HG02610 (cell line): ENCODE measurements around the gene CENPM.

ENCODE experiments used
- ATAC-seq: cut with Tn5 transposase; IDR thresholded peaks from one replicate; pipeline ENCODE4 v1.9.1; 2021; ENCODE audit warnings: mild to moderate bottlenecking, moderate library complexity; ENCODE audit not compliant: unreplicated experiment

The CENPM gene, protein sequence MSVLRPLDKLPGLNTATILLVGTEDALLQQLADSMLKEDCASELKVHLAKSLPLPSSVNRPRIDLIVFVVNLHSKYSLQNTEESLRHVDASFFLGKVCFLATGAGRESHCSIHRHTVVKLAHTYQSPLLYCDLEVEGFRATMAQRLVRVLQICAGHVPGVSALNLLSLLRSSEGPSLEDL

GRCh38 chr22:41946629-41947423 lies at the start of gene CENPM:
CENPM (minus strand) TSS chr22:41947152; CDS start chr22:41947076, 76 bp downstream.
- ATAC-seq, result peak; percentile 80

DNA sequence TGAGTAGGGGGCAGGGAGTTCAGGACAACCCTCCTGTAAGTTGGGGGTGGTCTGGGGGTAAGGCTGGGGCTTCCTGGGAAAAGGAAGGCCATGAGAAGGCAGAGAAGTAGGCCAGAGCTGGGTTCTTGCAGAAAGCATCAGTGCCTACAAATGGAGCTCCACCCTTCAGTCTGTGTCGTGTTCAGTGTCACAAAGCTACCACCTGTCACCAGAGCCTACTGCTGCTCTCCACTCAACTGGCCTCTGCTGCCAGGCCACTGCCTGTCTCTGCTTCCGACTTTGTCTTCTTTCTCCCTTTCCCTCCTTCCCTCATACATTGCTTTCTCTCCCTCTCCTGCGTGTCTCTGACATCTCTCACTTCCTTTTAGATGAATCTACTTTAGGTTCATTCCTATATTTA lies 48.3 kb upstream of the CENPM start:
- no peak for ATAC-seq

DNA sequence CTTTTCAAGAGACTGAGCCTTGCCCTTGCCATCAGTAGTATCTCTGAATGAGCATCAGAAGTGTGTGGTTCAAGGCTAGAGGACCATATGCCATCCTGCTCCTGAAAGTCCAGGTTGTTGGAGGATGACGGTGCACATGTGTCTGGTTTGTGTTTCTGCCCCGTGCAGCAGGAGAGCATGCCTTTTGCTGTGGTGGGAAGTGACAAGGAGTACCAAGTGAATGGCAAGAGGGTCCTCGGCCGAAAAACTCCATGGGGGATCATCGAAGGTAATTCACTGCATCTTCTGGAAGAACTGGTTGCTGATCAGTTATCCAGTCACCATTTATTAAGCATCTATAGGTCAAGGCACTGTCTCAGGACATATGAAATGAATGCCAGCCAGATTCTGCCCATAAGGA lies 45.5 kb upstream of the CENPM start:
- no peak for ATAC-seq

DNA sequence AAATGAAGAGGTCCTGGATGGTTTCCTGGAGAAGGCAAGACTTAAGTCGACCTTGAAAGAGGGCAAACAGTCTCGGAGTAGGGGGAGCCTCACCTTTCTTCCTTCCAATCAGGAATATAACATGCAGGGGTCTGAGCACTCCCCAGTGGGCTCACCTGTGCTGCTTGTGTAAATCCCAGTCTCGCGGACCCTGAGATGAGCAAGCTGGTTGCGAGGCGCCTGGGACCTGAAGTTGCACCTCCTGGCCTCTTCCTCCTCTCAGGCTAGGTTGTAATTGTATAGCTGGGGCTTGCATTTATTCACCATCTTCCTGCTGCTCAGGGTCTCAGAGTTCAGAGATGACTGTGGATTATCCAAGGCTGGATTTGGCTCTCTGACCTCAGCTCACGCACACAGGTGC lies 44.2 kb upstream of the CENPM start:
- no peak for ATAC-seq

- ATAC-seq, result no peak
Observed at GRCh38 chr22:41989246-41989645, 42.3 kb upstream of the CENPM start.

DNA sequence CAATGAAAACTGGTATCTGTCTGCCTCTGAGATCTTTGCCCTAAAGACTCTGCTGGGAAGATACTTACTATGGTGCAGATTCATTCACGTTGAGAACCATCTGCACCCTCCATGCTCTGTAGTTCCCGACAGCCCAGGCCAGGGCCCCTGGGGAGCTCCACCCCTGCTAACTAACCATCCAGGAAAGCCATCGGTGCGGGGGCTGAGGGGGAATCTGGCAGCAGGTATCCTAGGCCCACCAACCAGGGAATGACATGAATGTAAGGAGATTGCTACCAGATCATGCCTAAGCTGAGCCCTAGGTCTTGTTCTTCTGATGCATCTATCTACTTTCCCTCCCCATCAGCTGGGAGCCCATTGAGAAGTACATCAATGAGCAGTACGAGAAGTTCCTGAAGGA lies 40.3 kb upstream of the CENPM start:
- ATAC-seq, result no peak

GRCh38 chr22:41983513-41984405 lies 36.8 kb upstream of the CENPM start:
- no peak for ATAC-seq

DNA sequence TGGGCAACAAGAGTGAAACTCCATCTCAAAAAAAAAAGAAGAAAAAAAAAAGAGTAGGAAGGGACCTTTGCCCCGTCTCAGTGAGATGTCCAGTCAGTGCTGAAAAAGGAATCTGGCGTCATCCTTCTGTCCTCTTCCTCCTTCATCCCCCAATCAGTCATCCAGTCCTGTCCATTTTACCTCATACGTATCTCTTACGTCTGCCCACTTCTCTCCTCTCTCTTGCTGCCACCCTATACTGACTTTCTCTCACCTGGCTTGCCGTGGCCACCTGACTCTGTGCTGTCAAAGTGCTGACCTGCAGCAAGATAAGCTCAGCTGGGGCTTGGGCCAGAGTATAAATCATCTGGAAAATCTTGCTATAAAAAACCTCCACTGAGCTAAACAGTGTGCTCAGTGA lies 35.9 kb upstream of the CENPM start:
- no peak for ATAC-seq

DNA sequence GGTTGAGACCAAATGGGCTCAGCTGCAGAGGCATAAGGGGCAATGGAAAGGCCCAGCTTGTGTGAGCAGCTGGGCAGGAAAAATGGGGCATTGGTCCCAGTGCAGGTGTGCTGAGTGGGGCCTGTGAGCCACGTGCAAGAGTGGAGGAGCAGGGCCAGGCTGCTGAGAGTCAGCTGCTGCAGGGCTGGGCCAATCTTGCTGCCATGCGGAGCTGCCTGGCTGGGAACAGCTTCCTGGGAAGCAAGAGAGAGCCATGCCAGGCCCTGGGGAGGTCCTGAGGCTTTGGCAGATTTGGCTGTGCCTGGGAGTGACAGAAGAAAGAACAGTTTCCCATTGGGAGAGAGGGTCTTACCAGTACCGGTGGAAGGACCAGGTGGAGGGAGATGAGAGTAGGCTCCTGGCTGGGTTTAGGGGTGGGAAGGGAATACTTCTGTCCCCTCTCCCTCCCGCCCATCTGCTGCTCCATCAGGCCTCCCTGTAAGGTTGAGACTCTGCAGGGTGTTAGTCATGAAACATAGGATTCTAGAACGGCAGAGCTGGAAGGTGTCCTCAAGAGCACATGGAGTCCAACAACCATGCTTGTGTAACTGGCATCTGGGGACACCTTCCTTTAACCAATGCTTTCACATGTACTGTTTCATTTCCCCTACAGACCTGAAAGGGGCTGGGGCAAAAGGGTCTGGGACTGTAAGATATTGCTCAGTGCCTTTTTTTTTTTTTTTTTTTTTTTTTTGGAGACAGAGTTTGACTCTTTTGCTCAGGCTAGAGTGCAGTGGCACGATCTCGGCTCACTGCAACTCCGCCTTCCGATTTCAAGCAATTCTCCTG lies 32.7 kb upstream of the CENPM start:
- no peak for ATAC-seq

DNA sequence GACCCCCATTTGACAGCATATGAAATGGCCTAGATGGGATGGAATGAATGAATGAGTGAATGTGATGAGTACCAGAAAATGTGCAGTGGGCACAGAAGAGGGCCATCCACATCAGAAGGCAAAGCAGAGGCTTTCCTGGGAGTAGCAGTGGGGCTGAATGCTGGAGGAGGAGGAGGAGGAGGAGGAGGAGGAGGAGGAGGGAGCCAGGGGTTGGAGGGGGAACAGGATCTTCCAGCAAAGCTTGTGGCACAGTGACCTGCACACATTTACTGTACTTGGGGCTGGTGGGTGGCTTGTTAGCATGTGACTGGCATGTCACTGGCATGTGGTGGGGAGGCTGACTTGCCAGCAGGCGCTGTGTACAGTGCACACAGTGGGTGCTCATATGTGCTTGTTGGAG lies 31.8 kb upstream of the CENPM start:
- ATAC-seq, result no peak

DNA sequence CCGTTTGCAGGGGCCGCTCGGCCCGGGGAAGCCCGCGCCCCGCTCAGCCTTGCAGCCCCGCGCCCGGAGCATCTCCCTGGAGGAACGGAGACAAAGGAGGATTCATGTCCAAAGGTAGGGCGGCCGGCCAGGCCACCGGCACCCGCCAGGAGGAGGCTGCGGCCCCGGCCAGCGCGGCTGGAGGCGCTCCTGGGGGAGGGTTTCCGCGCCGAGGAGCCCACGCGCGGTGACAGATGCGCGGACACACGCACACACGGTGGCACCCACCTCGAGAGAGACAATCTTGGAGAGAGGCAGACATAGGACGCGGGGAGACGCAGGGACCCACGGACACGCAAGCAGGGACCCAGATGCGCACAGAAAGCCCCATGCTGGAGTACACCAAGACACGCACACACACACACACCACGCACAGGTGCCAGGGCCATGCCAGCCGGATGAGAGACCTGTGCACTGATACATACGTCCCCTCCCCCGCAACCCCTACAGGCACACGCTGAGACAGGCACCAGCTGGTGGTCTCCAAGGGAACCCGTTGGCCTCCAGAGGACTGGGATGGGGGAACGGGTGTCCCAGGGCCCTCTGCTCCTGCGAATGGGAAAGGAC lies 30.1 kb upstream of the CENPM start:
- ATAC-seq, result no peak

- no peak for ATAC-seq
Observed at GRCh38 chr22:41976070-41976901, 29.3 kb upstream of the CENPM start.

DNA sequence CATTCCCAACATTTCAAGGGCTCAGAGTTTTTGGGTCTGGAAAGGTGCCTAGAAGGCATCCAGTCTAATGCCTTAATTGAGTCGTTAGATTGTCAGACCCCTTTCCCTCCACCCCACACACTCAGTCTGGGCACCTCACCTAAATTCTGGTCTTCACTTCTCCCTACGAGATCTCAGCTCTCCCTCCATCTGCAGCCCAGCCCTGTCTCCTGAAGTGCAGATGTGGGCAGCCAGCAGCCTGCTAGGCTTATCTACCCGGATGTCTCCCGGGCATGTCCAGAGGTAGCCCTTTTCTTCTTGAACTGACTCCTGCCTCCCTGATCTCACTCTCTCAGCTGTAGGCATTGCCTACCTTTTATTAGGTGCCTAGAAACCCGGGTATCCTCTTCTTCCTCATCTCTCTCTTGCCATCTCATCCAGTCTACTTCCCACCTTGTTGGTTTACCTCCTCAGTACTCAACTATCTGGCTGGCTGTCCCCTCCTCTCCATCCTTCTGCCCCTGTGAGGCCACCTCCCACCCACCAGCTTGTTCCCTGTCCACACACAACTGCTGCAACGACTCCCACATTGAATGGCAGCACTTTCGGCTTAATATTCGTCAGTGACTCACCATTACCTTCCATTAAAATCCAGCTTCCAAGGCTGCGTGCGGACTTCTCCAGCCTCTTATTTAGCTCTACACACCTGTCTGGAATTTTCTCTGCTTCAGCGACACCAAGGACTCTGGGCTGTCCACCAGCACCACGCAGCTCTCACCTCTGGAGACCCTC lies 28.5 kb upstream of the CENPM start:
- ATAC-seq, result no peak

DNA sequence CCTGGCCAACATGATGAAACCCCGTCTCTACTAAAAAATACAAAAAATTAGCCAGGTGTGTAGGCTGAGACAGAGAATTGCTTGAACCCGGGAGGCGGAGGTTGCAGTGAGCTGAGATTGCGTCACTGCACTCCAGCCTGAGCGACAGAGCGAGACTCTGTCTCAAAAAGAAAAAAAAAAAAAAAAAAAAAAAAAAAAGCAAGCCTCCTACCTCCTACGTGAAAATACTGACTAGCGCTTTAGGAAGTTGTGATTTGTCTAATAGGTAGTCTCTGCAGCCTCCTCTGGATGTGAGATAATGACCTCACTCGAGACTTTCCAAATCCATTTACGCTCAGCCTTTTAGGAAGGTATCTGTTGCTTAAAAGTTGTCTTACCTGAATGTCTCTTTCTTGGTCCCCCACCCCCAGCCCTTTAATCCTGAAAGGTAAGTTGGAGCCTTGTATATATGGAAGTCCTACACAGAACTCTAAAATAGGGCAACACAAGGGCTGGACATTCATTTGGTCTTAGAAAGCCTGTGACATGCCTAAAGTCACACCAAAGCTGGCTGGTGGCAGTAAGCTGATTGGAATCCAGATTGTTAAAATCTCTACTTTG lies 27.8 kb upstream of the CENPM start:
- ATAC-seq, result no peak

- no peak for ATAC-seq
Observed at GRCh38 chr22:41971431-41971830, 24.5 kb upstream of the CENPM start.

- ATAC-seq, result no peak
Observed at GRCh38 chr22:41970601-41971000, 23.6 kb upstream of the CENPM start.

DNA sequence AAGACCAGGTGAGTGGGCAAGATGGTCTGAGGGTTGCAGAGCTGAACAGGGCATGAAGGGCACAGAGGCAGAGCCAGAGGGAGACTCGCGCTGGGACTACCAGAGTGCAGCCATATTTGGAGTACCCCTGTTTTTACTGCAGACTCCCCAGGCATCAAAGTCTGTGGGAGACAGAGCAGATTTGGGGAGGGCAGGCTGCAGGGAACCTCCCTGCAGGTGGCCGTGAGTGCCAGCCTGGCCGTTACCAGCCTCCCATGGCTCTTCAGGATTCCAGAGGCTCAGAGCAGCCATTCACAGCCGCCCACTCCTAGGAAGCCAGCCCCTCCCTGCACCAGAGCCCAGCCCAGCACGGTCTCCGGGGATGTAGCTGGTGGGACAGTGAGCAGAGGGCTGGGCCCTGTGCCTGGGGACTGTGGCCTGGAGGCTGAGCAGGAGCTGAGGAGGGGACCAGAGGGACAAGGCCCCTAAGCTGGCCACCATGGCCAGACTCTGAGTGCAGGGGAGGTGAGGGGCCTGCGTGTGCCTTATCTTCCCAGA lies 22.2 kb upstream of the CENPM start, which contains the start of gene SEPTIN3:
SEPTIN3 (plus strand) TSS at position 334 of the 537 bp plus-strand sequence. CDS start 2,050 bp downstream, outside the sequence.
- ATAC-seq, result no peak

- no peak for ATAC-seq
Observed at GRCh38 chr22:41968601-41969000, 21.6 kb upstream of the CENPM start.
